GM12891 (cell line): ENCODE measurements around the gene C15orf62.

ENCODE experiments used
- POLR2A ChIP-seq: IDR thresholded peaks from 2 replicates; pipeline ENCODE4 v1.6.1; 2011; ENCODE audit warnings: low read depth, low read length, control low read depth
- TAF1 ChIP-seq: IDR thresholded peaks from 2 replicates; pipeline ENCODE4 v1.6.1; 2011; ENCODE audit warnings: low read depth, low read length, control low read depth

- TF ChIP-seq POLR2A, result no peak
- no peak for TF ChIP-seq TAF1
Measured at GRCh38 chr15:40785814-40786213, 16.0 kb downstream of the C15orf62 start.
